OCI-LY3 (cell line): Measurements from ENCODE around the gene LRRC37A2.
"Not testable (repeated sequence)": the region's sequence is repeated elsewhere in the genome, so short reads cannot be mapped to it uniquely, and the experiment has no call there.

Experiments used
- EZH2phosphoT487 ChIP-seq: fragments of 200-600 bp; shearing (Covaris generic); IDR thresholded peaks from 2 replicates; pipeline ENCODE4 v1.6.1; 2018; ENCODE audit warnings: antibody characterized with exemption, mixed run types, low read depth
- TF ChIP-seq, protein P1 (sequence below): fragments of 200-600, 300-600 bp; sonication (generic); IDR thresholded peaks from 2 replicates; pipeline ENCODE4 v1.5.1; 2014; ENCODE audit warnings: antibody characterized with exemption, low read length, low read depth

DNA sequence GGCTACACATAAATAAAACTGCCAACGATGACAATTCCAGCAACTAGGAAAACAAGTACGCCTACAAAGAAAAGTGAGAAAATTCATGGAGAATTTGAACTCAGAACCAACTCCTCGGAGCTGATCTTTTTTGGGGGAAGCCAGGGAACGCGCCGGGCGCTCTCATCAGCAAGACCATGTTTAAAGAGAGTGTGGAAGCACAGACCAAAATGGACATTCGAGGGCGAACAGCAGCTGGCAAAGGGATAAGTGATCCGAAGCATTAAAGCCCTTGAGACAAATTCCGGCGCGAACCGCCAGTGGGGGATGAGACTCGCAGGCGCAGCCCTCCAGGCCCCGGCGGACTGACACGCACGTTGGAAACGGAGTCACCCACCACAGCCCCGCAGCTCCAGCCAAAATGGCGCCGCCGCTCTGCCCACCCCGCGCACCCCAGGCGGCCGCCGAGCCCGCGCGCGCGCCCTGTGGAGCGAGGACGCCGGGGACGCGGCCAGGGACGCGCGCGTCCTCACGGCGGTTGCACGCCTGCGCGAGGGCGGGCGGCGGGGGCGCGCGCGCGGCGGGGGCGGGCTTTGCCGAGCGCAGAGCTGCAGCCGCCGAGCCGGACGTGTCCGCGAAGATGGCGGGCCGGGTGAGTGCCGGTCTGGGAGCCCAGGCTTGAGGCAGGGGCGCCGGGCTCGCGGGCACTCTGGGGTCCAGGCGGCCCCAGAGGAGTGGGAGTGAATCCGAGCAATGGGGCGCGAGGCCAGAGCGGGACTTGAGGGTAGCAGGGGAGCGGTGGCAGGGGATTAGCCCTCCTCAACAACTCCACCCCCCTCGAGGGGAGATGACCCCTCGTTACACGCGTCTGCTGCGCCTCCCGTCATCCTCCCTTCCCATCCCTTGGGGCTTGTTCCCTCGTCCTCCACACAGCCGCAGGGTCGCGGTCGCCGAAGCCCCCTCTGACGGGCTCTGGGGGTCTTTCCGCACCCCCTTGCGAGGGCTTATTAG lies 78.2 kb downstream of the LRRC37A2 start, which contains the start of gene NSF:
- TF ChIP-seq, protein P1, sequence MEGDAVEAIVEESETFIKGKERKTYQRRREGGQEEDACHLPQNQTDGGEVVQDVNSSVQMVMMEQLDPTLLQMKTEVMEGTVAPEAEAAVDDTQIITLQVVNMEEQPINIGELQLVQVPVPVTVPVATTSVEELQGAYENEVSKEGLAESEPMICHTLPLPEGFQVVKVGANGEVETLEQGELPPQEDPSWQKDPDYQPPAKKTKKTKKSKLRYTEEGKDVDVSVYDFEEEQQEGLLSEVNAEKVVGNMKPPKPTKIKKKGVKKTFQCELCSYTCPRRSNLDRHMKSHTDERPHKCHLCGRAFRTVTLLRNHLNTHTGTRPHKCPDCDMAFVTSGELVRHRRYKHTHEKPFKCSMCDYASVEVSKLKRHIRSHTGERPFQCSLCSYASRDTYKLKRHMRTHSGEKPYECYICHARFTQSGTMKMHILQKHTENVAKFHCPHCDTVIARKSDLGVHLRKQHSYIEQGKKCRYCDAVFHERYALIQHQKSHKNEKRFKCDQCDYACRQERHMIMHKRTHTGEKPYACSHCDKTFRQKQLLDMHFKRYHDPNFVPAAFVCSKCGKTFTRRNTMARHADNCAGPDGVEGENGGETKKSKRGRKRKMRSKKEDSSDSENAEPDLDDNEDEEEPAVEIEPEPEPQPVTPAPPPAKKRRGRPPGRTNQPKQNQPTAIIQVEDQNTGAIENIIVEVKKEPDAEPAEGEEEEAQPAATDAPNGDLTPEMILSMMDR = not testable (repeated sequence)
- not testable (repeated sequence) for TF ChIP-seq EZH2phosphoT487
